GM10266 (cell line): ENCODE data around the gene SPOPL.
A peak's percentile ranks its signal among the peaks of the same experiment; 100 is the strongest.

Experiments used
- DNase-seq: peaks from one replicate; pipeline ENCODE4 v3.0.0; 2012; ENCODE audit errors: extremely low spot score
- CTCF ChIP-seq: IDR thresholded peaks from 2 replicates; pipeline ENCODE4 v1.5.1; 2012; ENCODE audit warnings: mild to moderate bottlenecking, low read depth; ENCODE audit not compliant: control insufficient read depth, insufficient read depth; ENCODE audit errors: missing control alignments

The SPOPL gene

DNA sequence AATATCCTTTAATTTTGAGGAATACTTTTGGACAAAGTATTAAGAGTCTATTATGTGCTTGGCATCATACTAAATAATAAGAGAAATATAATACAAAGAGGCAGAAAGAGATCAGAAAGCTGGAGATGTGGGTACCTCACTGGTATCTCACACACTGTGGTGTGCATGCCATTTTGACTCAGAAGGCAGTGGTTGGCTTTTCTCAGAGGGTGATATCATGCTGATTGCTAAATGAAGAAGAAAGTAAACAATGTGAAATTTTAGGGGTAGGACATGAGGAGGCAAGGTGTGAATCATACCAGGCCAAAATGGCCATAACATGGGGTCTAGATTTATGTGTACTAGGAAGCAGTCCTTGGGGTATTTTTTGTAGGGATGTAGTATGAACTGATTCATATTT lies 16.6 kb upstream of the SPOPL start:
- TF ChIP-seq CTCF = no peak
- DNase-seq = no peak

DNA sequence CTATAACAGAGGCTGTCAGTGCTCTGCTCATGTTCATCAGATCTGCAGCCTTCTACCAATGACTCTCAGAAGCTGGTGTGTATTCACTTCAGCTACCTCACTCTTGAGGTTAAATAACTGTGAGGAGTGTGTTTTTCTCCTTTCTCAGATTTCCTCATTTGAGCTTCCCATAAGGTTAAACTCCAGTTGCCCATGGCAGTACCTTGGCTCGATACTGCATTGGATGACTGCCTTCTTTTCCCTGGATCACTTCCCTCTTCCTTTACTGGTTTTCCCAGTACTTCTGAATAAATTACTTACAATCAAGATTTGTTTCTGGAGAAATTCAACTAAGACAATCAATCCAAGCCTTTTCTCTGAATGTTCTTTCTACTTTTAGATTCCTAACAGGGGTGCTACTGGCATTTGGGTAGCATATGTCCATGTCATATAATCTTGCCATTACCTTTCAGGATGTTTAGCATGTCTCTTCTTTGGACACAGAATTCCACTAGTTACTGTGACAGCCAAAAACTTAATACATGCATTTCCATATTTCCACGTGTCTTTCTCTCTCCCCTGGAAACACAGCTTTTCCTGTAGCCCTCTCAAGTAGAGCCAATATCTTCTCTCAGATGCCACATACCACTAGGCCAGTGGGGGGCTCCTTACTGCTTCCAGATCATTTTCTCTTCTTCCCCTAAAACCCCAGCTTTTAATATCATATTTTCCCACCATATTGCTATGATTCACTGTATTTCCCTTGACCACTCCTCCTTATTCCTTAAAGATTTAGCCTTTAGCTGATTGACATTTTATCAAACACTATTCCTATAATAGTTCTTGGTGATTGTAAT lies 15.0 kb upstream of the SPOPL start:
- no peak for DNase-seq
- TF ChIP-seq CTCF = peak; percentile 37

DNA sequence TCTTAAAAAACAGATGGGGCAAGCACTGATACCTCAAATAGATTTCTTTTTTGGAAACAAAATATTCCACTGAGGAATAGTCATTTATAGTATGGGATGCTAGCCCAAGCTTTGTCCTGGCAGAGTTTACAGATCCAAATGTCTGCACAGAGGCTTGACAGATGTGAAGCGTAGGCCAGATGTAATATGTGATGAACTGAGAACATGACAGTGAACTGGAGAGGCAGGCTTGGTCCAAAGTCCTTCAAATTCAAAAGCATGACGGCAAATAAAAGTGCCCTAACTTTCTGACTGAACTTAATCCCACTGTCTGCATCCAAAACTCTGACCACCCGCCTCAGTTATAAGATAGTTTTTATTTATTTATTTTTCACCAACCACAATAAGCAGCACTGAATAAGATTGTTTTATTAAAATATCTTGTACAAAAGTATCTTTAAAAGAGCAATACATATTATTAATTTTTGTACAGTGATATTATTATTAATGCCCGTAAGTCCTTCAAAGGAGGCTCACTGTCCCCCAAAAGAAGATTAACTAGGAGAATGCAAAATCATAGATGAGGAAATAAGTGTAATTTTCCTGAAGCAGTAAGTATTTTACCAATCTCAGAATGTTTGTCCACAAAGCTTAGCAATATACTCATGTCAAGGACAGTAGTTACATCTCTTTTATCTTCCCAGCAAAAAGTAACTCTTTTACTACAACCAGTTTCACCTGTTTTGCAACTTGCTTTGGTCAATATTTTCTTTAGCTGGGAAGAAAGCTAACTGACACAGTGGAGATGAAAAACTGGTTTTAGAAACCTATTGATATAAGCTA lies 10.7 kb upstream of the SPOPL start:
- DNase-seq = no peak

DNA sequence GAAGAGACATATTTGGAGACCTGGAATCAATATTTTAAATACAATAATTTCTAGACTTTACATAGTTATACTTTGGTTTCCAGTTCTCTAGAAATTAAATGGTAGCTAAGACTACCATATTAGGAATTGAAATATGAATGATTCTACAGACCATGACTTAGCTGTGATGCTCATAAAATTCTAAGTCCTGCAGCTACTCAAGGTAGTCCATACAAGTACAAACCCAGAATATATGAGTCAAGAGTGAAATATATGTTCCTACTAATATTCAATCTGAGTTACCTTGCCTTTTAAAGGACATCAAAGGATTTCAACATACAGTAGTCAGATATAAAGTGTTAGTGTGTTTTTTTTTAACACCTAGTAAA lies 10.1 kb upstream of the SPOPL start:
- no peak for TF ChIP-seq CTCF

More for the DNA sequence above, 10.7 kb upstream of the SPOPL start:
- TF ChIP-seq CTCF = no peak

DNA sequence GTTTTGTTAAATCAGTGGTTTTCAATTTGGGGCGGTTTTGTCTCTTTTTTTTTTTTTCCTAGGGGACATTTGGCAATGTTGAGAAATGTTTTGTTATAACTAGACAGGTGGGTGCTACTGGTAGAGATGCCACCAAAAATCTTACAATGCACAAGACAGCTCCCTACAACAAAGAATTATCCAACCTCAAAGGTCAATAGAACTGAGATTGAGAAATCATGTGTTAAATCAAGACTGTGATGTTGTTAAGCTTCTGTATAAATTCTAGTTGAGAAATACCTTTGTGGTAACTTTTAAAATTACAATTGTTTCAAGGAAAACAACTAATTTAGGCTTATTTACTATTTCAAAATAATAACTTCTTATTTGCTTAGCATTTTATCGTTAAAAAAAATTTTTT lies 9.4 kb upstream of the SPOPL start:
- DNase-seq = no peak
- no peak for TF ChIP-seq CTCF

More for the DNA sequence above, 10.1 kb upstream of the SPOPL start:
- DNase-seq = no peak

DNA sequence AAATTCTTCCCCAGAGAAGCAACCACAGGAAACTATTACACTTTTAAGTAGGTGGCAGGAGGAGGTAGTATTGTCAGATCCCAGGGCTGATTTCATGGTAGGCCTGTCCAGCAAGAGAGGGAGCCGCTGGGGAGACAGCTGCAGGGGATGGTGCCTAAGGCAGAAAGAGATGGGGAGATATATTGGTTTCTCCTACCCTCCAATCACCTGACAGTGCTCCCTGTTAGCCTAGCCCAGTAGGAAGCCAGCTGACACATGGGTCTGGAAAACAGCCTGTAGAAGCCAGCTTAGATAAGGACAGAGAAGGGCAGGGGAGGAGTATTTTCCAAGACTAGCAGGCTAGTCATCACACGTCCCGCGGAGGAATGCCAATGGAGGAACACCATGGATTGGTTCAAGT lies 8.2 kb upstream of the SPOPL start:
- no peak for TF ChIP-seq CTCF

More for the DNA sequence above, 8.2 kb upstream of the SPOPL start:
- no peak for DNase-seq
